CD8-positive, alpha-beta memory T cell (primary cell): ENCODE measurements around the gene DCTN4. TPM values are rescaled to one million over a fixed set of nuclear protein-coding genes. Genes with fewer than 3 reads are reported as not detected.
"Not testable (repeated sequence)": the region's sequence is repeated elsewhere in the genome, so short reads cannot be mapped to it uniquely, and the experiment has no call there.

Source experiments
- CTCF ChIA-PET: fragments of 350-600 bp; sonication (Branson Sonifier 250); formaldehyde crosslinking; loops from one replicate; lab custom pipeline; 2021; ENCODE audit warnings: antibody characterized with exemption; lab: Charles Lee
- POLR2A ChIA-PET: fragments of 350-600 bp; sonication (Branson Sonifier 250); formaldehyde crosslinking; loops from one replicate; lab custom pipeline; 2021; ENCODE audit warnings: antibody characterized with exemption; lab: Charles Lee
- DNase-seq, 5 donors: peaks; one replicate each; pipeline versions ENCODE4 v3.0.0 to v3.0.0-alpha.2; 2020 to 2022; ENCODE audit warnings: mixed read lengths in 1 of 5
- H3K27ac ChIP-seq: one replicate; pipeline ENCODE4 v1.7.0; 2013; ENCODE audit warnings: low read depth, mild to moderate bottlenecking, low read length, moderate library complexity
- H3K27me3 ChIP-seq: 2 replicates; pipeline ENCODE4 v1.7.0; 2013; ENCODE audit warnings: low read length, mild to moderate bottlenecking; ENCODE audit not compliant: insufficient read depth, poor library complexity, severe bottlenecking
- H3K36me3 ChIP-seq: 2 replicates; pipeline ENCODE4 v1.7.0; 2013; ENCODE audit warnings: mild to moderate bottlenecking, low read length, moderate library complexity; ENCODE audit not compliant: insufficient read depth
- H3K4me1 ChIP-seq: 2 replicates; pipeline ENCODE4 v1.7.0; 2013; ENCODE audit warnings: mild to moderate bottlenecking, low read length, moderate library complexity; ENCODE audit not compliant: insufficient read depth
- H3K4me3 ChIP-seq: 2 replicates; pipeline ENCODE4 v1.7.0; 2013; ENCODE audit warnings: mild to moderate bottlenecking, low read length
- H3K9me3 ChIP-seq: 2 replicates; pipeline ENCODE4 v1.7.0; 2013; ENCODE audit warnings: mild to moderate bottlenecking, low read length
- H3K27ac Mint-ChIP-seq, 8 donors: one replicate each; pipeline ENCODE4 v1.8.0; 2020 to 2021; ENCODE audit warnings: mixed read lengths in 8 of 8, mild to moderate bottlenecking in 6 of 8, inconsistent platforms in 3 of 8, moderate library complexity in 3 of 8
- H3K27me3 Mint-ChIP-seq, 2 donors: one replicate each; pipeline ENCODE4 v1.8.0; 2020 to 2021; ENCODE audit warnings: mixed read lengths in 2 of 2, mild to moderate bottlenecking in 1 of 2, moderate library complexity in 1 of 2
- H3K36me3 Mint-ChIP-seq, 3 donors: one replicate each; pipeline ENCODE4 v1.8.0; 2020 to 2021; ENCODE audit warnings: mixed read lengths in 3 of 3, inconsistent platforms in 1 of 3, mild to moderate bottlenecking in 1 of 3
- H3K4me1 Mint-ChIP-seq, 3 donors: one replicate each; pipeline ENCODE4 v1.8.0; 2020 to 2021; ENCODE audit warnings: mixed read lengths in 3 of 3, inconsistent platforms in 1 of 3, mild to moderate bottlenecking in 1 of 3
- H3K4me3 Mint-ChIP-seq, 7 donors: one replicate each; pipeline ENCODE4 v1.8.0; 2020 to 2021; ENCODE audit warnings: mixed read lengths in 7 of 7, mild to moderate bottlenecking in 6 of 7, moderate library complexity in 4 of 7, inconsistent platforms in 2 of 7
- H3K9me3 Mint-ChIP-seq, 5 donors: one replicate each; pipeline ENCODE4 v1.8.0; 2020 to 2022; ENCODE audit warnings: mixed read lengths in 5 of 5, mild to moderate bottlenecking in 3 of 5, moderate library complexity in 2 of 5, inconsistent platforms in 1 of 5
- polyA plus RNA-seq: library from polyadenylated mRNA; unstranded; fragments of 300-500 nt; fragmentation: Illumina TruSeq; gene quantifications from one replicate; pipeline ENCODE4 v1.2.3, GENCODE V29; 2021
- total RNA-seq, 2 experiments: library from RNA; stranded (reverse); gene quantifications; one replicate each; pipeline ENCODE4 v1.2.3, GENCODE V29; 2021

DCTN4 gene
- total and polyA plus RNA-seq, 3 experiments from 2014 or later = 10.4 to 39.6 (median 37.0) TPM

DNA sequence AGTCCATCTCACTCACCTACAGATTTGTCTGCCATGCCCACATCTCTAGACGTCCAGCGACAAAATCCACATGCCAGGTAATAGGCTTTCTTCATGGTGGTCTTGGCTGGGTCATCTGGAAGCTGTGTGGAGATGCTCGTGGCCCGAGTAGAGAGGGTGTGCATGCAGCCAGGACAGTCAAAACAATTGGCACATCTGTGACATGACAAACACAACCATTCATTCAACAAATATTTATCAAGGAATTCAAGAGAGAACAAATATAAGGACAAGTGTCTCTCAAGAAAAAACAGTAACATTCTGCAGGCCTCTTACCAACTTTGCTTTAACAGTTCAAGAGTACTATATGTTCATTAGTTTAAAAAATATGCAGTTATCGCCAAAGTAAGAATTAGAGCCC is 5.4 kb downstream of the DCTN4 start:
- Histone ChIP-seq H3K4me1 (peaks cover 36% of the 10 kb centered on the region), H3K4me3 (no peak overlapping the region), H3K9me3 (no peaks in the 10 kb centered on the region), H3K27me3 (no peaks in the 10 kb centered on the region), H3K27ac (no peak overlapping the region), H3K36me3 (peaks cover 37% of the 10 kb centered on the region)
- no peaks in the 10 kb centered on the region for H3K27me3 Mint-ChIP-seq
- H3K4me1 Mint-ChIP-seq = peaks cover 53 to 76% (median 53%) of the 10 kb centered on the region in 3 donors
- no peak for DNase-seq
- no peak overlapping the region for H3K4me3 Mint-ChIP-seq
- ChIA-PET CTCF (no interaction called here), POLR2A (no interaction called here)
- H3K36me3 Mint-ChIP-seq = peaks cover 20 to 71% (median 22%) of the 10 kb centered on the region in 3 donors
- peak overlapping the region in 5 of 8 donors; percentile 18 to 75 (median 63) for H3K27ac Mint-ChIP-seq
- no peaks in the 10 kb centered on the region for H3K9me3 Mint-ChIP-seq

DNA sequence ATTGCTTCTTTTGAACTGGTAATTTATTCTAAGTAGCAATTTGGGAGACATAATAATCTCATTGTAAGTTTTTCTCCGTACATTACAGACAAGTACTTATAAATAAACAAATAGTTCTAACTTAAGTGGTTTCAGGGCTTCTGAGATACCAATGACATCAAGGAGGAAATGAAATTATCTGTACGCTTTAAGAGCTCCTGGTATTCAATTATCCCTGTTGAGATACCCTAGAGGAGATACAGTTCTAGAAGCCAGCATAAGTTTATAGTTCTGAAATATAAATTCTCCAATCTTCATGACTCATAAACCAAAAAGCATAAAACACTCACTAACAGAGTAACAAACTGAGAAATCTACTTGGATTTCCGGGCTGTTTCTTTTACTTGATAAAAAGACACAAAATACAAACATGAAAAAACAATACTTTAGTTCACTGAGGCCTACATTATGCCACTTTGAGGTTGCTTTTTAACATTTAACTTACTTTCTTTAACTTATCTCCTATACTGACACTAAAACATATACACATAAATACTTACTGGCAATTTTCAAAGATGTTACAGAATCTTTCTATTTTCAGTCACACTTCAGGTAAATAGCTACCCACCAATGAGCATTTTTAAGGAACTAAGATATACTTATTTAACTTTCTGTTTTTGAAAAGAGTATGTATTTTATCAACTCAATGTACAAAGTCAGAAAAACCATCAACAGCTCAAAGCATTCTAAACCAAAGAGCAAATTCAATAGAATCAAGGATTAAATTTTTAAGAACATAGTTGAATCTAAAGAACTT is 7.5 kb downstream of the DCTN4 start:
- Mint-ChIP-seq H3K27ac (peak overlapping the region in 5 of 8 donors; percentile 21 to 78 (median 39)), H3K9me3 (no peaks in the 10 kb centered on the region), H3K27me3 (no peaks in the 10 kb centered on the region), H3K36me3 (peaks cover 20 to 67% (median 22%) of the 10 kb centered on the region in 3 donors), H3K4me3 (no peak overlapping the region), H3K4me1 (peaks cover 45 to 69% (median 58%) of the 10 kb centered on the region in 3 donors)
- POLR2A ChIA-PET = no interaction called here
- DNase-seq = no peak
- no peaks in the 10 kb centered on the region for H3K27me3 ChIP-seq
- no peak overlapping the region for H3K27ac ChIP-seq
- H3K36me3 ChIP-seq = peaks cover 37% of the 10 kb centered on the region
- peaks cover 21% of the 10 kb centered on the region for H3K4me1 ChIP-seq
- no peak overlapping the region for H3K4me3 ChIP-seq
- no peaks in the 10 kb centered on the region for H3K9me3 ChIP-seq
- CTCF ChIA-PET = interaction anchor here (1.4 kb wide), 1 partner anchor 32 kb away, joined by 3 read pairs; no protein-coding TSS in a partner anchor

DNA sequence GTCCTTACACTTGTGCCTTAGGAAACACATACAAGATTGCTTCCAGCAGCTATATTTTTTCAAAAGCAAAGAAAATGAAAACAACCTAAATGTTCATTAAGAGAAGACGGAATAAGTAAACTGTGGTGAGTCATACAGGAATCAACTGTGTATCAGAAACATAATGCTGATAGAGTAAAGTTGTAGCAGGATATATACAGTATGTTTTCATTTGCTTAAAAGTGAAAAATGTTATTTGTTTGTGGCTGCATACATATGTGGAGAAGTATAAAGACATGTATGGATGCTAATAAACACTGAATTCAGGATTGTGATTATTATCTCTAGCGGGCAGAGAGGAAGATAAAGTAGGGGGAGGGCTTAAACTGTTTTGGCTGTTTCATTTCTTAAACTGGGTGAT is 8.3 kb downstream of the DCTN4 start:
- POLR2A ChIA-PET = no interaction called here
- Histone ChIP-seq H3K36me3 (peaks cover 33% of the 10 kb centered on the region), H3K27me3 (no peaks in the 10 kb centered on the region), H3K4me3 (no peak overlapping the region), H3K27ac (no peak overlapping the region), H3K9me3 (no peaks in the 10 kb centered on the region), H3K4me1 (peaks cover 18% of the 10 kb centered on the region)
- H3K36me3 Mint-ChIP-seq = peaks cover 17 to 59% (median 22%) of the 10 kb centered on the region in 3 donors
- H3K4me3 Mint-ChIP-seq = no peak overlapping the region
- peak overlapping the region in 2 of 8 donors; percentile 43 to 62 for H3K27ac Mint-ChIP-seq
- H3K27me3 Mint-ChIP-seq = no peaks in the 10 kb centered on the region
- CTCF ChIA-PET = interaction anchor here (1.1 to 1.4 kb wide), 2 partner anchors 28 to 32 kb away, joined by 3 read pairs; partner anchors contain the start of gene SMIM3
- DNase-seq = no peak
- no peaks in the 10 kb centered on the region for H3K9me3 Mint-ChIP-seq
- H3K4me1 Mint-ChIP-seq = peaks cover 47 to 66% (median 60%) of the 10 kb centered on the region in 3 donors

DNA sequence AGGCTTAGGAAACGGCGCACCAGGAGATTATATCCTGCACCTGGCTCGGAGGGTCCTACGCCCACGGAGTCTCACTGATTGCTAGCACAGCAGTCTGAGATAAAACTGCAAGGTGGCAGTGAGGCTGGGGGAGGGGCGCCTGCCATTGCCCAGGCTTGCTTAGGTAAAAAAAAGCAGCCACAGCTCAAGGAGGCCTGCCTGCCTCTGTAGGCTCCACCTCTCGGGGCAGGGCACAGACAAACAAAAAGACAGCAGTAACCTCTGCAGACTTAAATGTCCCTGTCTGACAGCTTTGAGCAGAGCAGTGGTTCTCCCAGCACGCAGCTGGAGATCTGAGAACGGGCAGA is 15.7 kb downstream of the DCTN4 start:
- Mint-ChIP-seq H3K36me3 (peaks cover 0 to 49% (median 19%) of the 10 kb centered on the region in 3 donors), H3K4me1 (peaks cover 40 to 71% (median 69%) of the 10 kb centered on the region in 3 donors), H3K4me3 (peak overlapping the region in 1 of 7 donors; percentile 9)
- H3K36me3 ChIP-seq, H3K27me3 ChIP-seq, CTCF ChIA-PET, H3K27me3 Mint-ChIP-seq, H3K27ac Mint-ChIP-seq, H3K4me3 ChIP-seq, H3K27ac ChIP-seq, H3K9me3 Mint-ChIP-seq, DNase-seq, POLR2A ChIA-PET, H3K9me3 ChIP-seq: not testable (repeated sequence)
- peaks cover 11% of the 10 kb centered on the region for H3K4me1 ChIP-seq

DNA sequence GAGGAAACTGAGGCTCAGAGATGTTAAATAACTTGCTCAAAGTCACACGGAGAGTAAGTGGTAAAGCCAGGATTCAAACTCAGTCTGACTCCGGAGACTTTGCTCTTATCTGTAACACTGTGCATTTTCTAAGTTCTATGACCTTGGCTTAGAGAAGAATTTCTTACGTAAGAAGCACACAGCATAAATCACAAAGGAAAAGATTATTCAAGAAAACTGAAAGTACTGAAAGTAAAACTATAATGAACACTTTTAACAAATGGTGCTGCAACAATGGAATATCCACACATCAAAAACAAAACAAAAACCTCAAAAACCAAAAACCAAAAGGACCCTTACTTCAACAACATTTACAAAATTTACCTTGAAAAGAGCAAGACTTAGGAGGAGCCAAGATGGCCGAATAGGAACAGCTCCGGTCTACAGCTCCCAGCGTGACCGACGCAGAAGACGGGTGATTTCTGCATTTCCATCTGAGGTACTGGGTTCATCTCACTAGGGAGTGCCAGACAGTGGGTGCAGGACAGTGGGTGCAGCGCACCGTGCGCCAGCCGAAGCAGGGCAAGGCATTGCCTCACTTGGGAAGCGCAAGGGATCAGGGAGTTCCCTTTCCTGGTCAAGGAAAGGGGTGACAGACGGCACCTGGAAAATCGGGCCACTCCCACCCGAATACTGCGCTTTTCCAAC is 16.2 kb downstream of the DCTN4 start:
- Mint-ChIP-seq H3K4me1 (peaks cover 43 to 76% (median 75%) of the 10 kb centered on the region in 3 donors), H3K36me3 (peaks cover 3 to 52% (median 20%) of the 10 kb centered on the region in 3 donors), H3K27ac (peak overlapping the region in 6 of 8 donors; percentile 15 to 83 (median 35)), H3K4me3 (peak overlapping the region in 3 of 7 donors; percentile 6 to 46 (median 9))
- H3K4me1 ChIP-seq = peaks cover 16% of the 10 kb centered on the region
- H3K9me3 Mint-ChIP-seq, DNase-seq, H3K4me3 ChIP-seq, H3K9me3 ChIP-seq, H3K27ac ChIP-seq, H3K36me3 ChIP-seq, H3K27me3 Mint-ChIP-seq, POLR2A ChIA-PET, H3K27me3 ChIP-seq: not testable (repeated sequence)
- CTCF ChIA-PET = interaction anchor here (1.3 kb wide), 1 partner anchor 36 kb away, joined by 4 read pairs; the partner anchor contains the start of gene SMIM3

DNA sequence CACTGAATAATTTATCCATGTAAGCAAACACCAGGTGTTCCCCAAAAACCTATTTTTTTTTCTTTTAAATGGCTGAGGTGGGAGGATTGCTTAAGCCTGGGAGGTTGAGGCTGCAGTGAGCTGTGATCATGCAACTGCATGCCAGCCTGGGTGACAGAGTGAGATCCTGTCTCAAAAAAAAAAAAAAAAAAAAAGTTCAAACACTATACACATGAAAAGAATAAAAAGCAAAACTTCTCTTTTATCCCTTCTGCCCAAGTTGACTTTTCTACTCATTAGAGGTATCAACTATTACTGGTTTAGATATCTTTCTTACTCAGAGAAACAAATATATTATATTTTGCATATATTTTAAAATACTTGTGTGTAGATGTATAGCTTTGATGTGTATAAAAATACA is 17.8 kb downstream of the DCTN4 start:
- no peaks in the 10 kb centered on the region for H3K27me3 Mint-ChIP-seq
- no peak for DNase-seq
- H3K4me1 Mint-ChIP-seq = peaks cover 50 to 85% (median 81%) of the 10 kb centered on the region in 3 donors
- CTCF ChIA-PET = interaction anchor here (1.3 kb wide), 1 partner anchor 38 kb away, joined by 4 read pairs; the partner anchor contains the start of gene SMIM3
- Histone ChIP-seq H3K36me3 (peaks cover 7% of the 10 kb centered on the region), H3K4me1 (peaks cover 16% of the 10 kb centered on the region), H3K9me3 (no peaks in the 10 kb centered on the region), H3K27me3 (no peaks in the 10 kb centered on the region), H3K27ac (no peak overlapping the region), H3K4me3 (no peak overlapping the region)
- H3K36me3 Mint-ChIP-seq = peaks cover 19 to 66% (median 30%) of the 10 kb centered on the region in 3 donors
- H3K9me3 Mint-ChIP-seq = peaks cover 0 to 10% (median 4%) of the 10 kb centered on the region in 5 donors
- no peak overlapping the region for H3K4me3 Mint-ChIP-seq
- POLR2A ChIA-PET = interaction anchor here (1.4 kb wide), 1 partner anchor 18 kb away, joined by 3 read pairs; the partner anchor contains the start of gene DCTN4
- no peak overlapping the region for H3K27ac Mint-ChIP-seq

DNA sequence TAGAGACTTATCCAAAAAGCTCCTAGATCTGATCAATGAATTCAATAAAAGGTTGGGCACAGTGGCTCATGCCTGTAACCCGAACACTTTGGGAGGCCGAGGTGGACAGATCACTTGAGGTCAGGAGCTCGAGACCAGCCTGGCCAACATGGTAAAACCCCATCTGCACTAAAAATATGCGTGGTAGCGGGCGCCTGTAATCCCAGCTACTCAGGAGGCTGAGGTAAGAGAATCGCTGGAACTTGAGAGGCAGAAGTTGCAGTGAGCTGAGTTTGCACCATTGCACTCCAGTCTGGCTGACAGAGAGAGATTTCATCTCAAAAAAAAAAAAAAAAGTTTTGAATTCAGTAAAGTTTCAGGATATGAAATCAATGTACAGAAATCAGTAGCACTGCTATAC is 20.0 kb downstream of the DCTN4 start:
- Mint-ChIP-seq H3K36me3 (peaks cover 25 to 83% (median 34%) of the 10 kb centered on the region in 3 donors), H3K9me3 (peaks cover 0 to 10% (median 4%) of the 10 kb centered on the region in 5 donors), H3K27me3 (no peaks in the 10 kb centered on the region), H3K4me3 (no peak overlapping the region), H3K27ac (no peak overlapping the region), H3K4me1 (peaks cover 51 to 86% (median 85%) of the 10 kb centered on the region in 3 donors)
- POLR2A ChIA-PET = interaction anchor here (0.6 kb wide), 1 partner anchor 8 kb away, joined by 4 read pairs; no protein-coding TSS in a partner anchor
- Histone ChIP-seq H3K4me3 (no peak overlapping the region), H3K4me1 (peaks cover 16% of the 10 kb centered on the region), H3K9me3 (no peaks in the 10 kb centered on the region), H3K27ac (no peak overlapping the region), H3K27me3 (no peaks in the 10 kb centered on the region), H3K36me3 (peaks cover 10% of the 10 kb centered on the region)
- CTCF ChIA-PET = no interaction called here
- DNase-seq = no peak
